Heart left ventricle (tissue), 16 donors: ENCODE results near the gene CCDC188. TPM values are rescaled to one million over a fixed set of nuclear protein-coding genes. Genes with fewer than 3 reads are reported as not detected.

ENCODE experiments used
- ATAC-seq, 4 donors: fragments of 200-7000 bp; cut with Tn5 transposase; one replicate each; pipeline ENCODE4 v1.9.1; 2020 to 2022; ENCODE audit warnings: moderate library complexity in 4 of 4, mild to moderate bottlenecking in 3 of 4, moderate number of reproducible peaks in 1 of 4
- DNase-seq, 5 donors: peaks; one replicate each; pipeline ENCODE4 v3.0.0-alpha.2; 2020
- H3K27ac ChIP-seq, 12 donors: fragments of 200-600 bp; sonication (generic) in 4 of 12; one replicate each; pipeline versions ENCODE4 v1.5.0 to v1.8.0; 2016 to 2022; ENCODE audit warnings: mild to moderate bottlenecking in 2 of 12
- H3K27me3 ChIP-seq, 9 donors: fragments of 200-600 bp; sonication (generic) in 2 of 9; one replicate each; pipeline versions ENCODE4 v1.5.1 to v1.8.0; 2016 to 2022; ENCODE audit warnings: mild to moderate bottlenecking in 3 of 9
- H3K36me3 ChIP-seq, 9 donors: fragments of 200-600 bp; sonication (generic) in 2 of 9; one replicate each; pipeline versions ENCODE4 v1.5.0 to v1.8.0; 2018 to 2022; ENCODE audit warnings: mild to moderate bottlenecking in 2 of 9
- H3K4me1 ChIP-seq, 12 donors: fragments of 200-600 bp; sonication (generic) in 4 of 12; one replicate each; pipeline versions ENCODE4 v1.5.0 to v1.8.0; 2016 to 2022; ENCODE audit warnings: mild to moderate bottlenecking in 3 of 12
- H3K4me3 ChIP-seq, 12 donors: fragments of 200-600 bp; sonication (generic) in 4 of 12; one replicate each; pipeline versions ENCODE4 v1.5.0 to v1.8.0; 2017 to 2022; ENCODE audit warnings: mild to moderate bottlenecking in 9 of 12, moderate library complexity in 4 of 12
- H3K9me3 ChIP-seq, 12 donors: fragments of 200-600 bp; sonication (generic) in 4 of 12; one replicate each; pipeline versions ENCODE4 v1.5.0 to v1.8.0; 2016 to 2022; ENCODE audit warnings: mild to moderate bottlenecking in 1 of 12
- POLR2A ChIP-seq, 2 donors: fragments of 450-650 bp; IDR thresholded peaks; one replicate each; pipeline ENCODE4 v1.6.1; 2017; ENCODE audit warnings: antibody characterized with exemption in 2 of 2, mild to moderate bottlenecking in 2 of 2, moderate library complexity in 2 of 2
- WGBS, 4 donors: extraction: QIAGEN DNeasy Blood & Tissue Kit in 2 of 4; methylation state at CpG; one replicate each; pipeline versions ENCODE4 v1.1.5 to v1.1.7; 2013 to 2018; 5-methylcytosine and 5-hydroxymethylcytosine counted together
- intact Hi-C, 10 donors: fragments of 100-400 bp; cut with DNase I; formaldehyde crosslinking; loops; one replicate each; pipeline versions ENCODE4 v1.11.1 to v1.14.2; 2022
- polyA plus RNA-seq, 2 donors: library from polyadenylated mRNA; stranded (reverse); fragments of 200-250 nt; gene quantifications; one replicate each; pipeline ENCODE4 v1.2.3, GENCODE V29; 2013
- total RNA-seq, 9 donors: library from RNA; depleted of rRNA in 2 of 9; stranded (reverse); fragments of >200 nt in 2 of 9; fragmentation: NEBNext Ultra II Directional in 3 of 9; extraction: Animal tissue kit (Norgen Biotek cat#: 25700) in 3 of 9; gene quantifications; one replicate each; pipeline versions ENCODE4 v1.1.0 to v1.2.4, GENCODE V29; 2016 to 2023
- TF ChIP-seq, protein P1 (sequence below), 12 donors: fragments of 200-600 bp; sonication (generic) in 4 of 12; IDR thresholded peaks; one replicate each; pipeline versions ENCODE4 v1.5.0 to v1.8.0; 2018 to 2022; ENCODE audit warnings: antibody characterized with exemption in 12 of 12, mild to moderate bottlenecking in 5 of 12
- donor health status: ischemic (EF 13 %, LVEDD 7.1; RV severe dilation, severe dysfunction).
- donor health status: healthy with polysubstance abuse.
- donor health status: DM: no; HTN: yes; CAD: no.
- donor health status: DM: no; HTN: no; CAD: no.
- donor health status: ischemic (EF 25% LVEDD 6.9; RV normal size, moderate dysfunction).
- donor health status: ischemic (EF 25% LVEDD 5.7; RV mildly dilated, moderate dysfunction).
- donor health status: healthy.
- donor health status: DM: yes; HTN: yes; CAD: no.
- donor health status: ischemic (EF 35%, LVEDD 5.7; RV mildly dilated, moderate dysfunction).
- donor health status: nonischemic (EF 11% LVEDD 7.7; RV severe dilation, severe dysfunction).
- donor health status: DM: yes; HTN: yes; CAD: no.
- donor health status: PGD.
- donor health status: ischemic (EF 29% LVEDD 5.4; RV normal size, mild dysfunction).
- donor health status: nonischemic (EF 23%, LVEDD 6.1; RV moderate dilation, normal function).

Gene CCDC188
- total and polyA plus RNA-seq, 11 donors, result 0.17 to 1.0 (median 0.50) TPM; not detected in 4

DNA sequence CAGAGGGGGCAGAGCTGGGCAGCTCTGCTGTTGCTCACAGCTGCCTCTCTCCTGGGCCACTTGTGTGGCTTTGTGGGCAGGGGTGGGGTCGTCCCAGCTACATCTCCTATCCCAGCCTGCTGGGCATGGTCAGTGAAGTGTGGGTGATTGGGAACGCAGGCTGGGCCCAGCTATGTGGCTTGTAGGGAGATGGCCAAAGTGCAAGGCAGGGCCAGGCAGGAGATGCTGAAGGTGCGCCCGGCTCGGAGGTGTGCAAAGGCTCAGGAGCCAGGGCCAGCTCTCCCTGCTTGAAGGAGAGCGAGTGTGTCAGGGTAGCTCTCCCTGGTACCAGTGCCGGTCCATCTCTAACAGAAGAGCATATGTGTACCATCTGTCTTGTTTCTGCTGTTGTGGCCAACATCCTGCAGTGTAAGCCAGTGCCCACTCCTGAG is 43.4 kb downstream of the CCDC188 start:
- WGBS, 4 donors, result 94 to 98% (median 94%) methylated on average over 6 to 7 of the region's 7 CpGs
- Histone ChIP-seq H3K27me3 (no peaks in the 10 kb centered on the region), H3K4me1 (peaks cover 0 to 15% (median 0%) of the 10 kb centered on the region in 12 donors), H3K36me3 (peaks cover 0 to 96% (median 93%) of the 10 kb centered on the region in 9 donors), H3K4me3 (no peak overlapping the region), H3K27ac (no peak overlapping the region), H3K9me3 (no peaks in the 10 kb centered on the region)
- no peak for ATAC-seq
- TF ChIP-seq, protein P1, sequence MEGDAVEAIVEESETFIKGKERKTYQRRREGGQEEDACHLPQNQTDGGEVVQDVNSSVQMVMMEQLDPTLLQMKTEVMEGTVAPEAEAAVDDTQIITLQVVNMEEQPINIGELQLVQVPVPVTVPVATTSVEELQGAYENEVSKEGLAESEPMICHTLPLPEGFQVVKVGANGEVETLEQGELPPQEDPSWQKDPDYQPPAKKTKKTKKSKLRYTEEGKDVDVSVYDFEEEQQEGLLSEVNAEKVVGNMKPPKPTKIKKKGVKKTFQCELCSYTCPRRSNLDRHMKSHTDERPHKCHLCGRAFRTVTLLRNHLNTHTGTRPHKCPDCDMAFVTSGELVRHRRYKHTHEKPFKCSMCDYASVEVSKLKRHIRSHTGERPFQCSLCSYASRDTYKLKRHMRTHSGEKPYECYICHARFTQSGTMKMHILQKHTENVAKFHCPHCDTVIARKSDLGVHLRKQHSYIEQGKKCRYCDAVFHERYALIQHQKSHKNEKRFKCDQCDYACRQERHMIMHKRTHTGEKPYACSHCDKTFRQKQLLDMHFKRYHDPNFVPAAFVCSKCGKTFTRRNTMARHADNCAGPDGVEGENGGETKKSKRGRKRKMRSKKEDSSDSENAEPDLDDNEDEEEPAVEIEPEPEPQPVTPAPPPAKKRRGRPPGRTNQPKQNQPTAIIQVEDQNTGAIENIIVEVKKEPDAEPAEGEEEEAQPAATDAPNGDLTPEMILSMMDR (IDR thresholded peaks at IDR 0.05), result no peak
- TF ChIP-seq POLR2A (IDR thresholded peaks at IDR 0.05), result no peak
- DNase-seq, result peak in 2 of 5 donors; percentile 6 to 44
- intact Hi-C loops, result loop anchor here in 1 of 10 donors (10.0 kb wide), 1 partner anchor 133 kb away; no protein-coding TSS in a partner anchor

DNA sequence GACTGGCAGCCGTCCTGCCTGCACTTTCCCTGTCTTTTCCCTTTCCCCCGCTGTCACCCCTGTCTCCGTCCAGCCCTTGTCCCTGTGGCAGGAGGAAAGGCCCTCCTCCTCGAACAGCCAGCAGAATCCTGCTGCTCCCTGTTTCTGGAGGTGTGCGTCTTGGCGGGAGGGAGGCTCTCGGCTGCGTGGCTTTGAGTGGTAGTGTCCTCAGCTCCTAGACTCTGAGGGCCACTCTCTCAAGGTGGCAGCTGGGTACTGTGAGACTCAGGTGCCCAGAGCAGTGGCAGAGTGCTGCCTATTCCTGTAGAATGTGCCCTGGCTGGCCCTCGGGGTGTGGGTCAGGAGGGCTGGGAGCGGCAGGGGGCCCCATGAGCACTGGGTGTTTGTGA is 44.0 kb downstream of the CCDC188 start:
- Histone ChIP-seq H3K36me3 (peaks cover 0 to 96% (median 93%) of the 10 kb centered on the region in 9 donors), H3K27me3 (no peaks in the 10 kb centered on the region), H3K27ac (no peak overlapping the region), H3K4me3 (no peak overlapping the region), H3K4me1 (peaks cover 0 to 8% (median 0%) of the 10 kb centered on the region in 12 donors), H3K9me3 (no peaks in the 10 kb centered on the region)
- intact Hi-C loops, result loop anchor here in 1 of 10 donors (10.0 kb wide), 1 partner anchor 132 kb away; no protein-coding TSS in a partner anchor
- WGBS, 4 donors, result 89 to 95% (median 92%) methylated on average over 6 to 10 of the region's 10 CpGs
- TF ChIP-seq, protein P1 (IDR thresholded peaks at IDR 0.05), result no peak
- no peak for TF ChIP-seq POLR2A (IDR thresholded peaks at IDR 0.05)
- no peak for ATAC-seq
- peak in 2 of 5 donors; percentile 13 to 37 for DNase-seq

DNA sequence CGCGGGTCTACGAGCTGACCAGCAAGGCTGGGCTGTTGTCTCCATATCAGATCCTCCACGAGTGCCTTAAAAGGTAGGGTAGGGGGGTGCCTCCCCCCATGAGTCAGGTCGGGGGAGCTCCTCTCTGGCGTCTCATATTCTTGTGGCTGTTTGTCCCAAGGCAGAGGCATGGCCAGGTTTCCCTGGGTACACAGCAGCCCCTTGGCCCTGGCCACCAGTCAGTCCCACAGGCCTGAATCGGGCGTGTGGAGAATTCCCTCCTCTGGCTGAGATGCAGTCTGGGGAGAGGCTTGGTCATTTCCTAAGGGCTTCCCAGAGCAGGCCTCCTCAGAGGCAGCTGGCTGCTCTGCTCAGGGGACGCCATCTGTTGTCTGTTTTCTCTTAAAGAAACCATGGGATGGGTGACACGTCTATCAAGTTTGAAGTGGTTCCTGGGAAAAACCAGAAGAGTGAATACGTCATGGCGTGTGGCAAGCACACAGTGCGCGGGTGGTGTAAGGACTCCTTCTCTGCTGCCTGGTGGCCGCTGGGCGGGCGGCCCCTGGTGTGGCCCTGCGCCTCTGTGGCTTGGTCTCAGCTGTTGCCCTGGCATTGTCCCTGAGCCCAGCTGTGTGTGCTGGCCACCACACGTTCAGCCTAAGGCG is 44.5 kb downstream of the CCDC188 start:
- H3K27ac ChIP-seq, result no peak overlapping the region
- intact Hi-C loops, result loop anchor here in 1 of 10 donors (10.0 kb wide), 1 partner anchor 132 kb away; no protein-coding TSS in a partner anchor

More for the DNA sequence above, 44.5 kb downstream of the CCDC188 start:
- Histone ChIP-seq H3K4me1 (peaks cover 0 to 3% (median 0%) of the 10 kb centered on the region in 12 donors), H3K27me3 (no peaks in the 10 kb centered on the region), H3K9me3 (no peaks in the 10 kb centered on the region), H3K36me3 (peaks cover 0 to 97% (median 94%) of the 10 kb centered on the region in 9 donors), H3K4me3 (no peak overlapping the region)
- 81 to 90% (median 86%) methylated on average over 10 to 20 of the region's 20 CpGs for WGBS, 4 donors
- peak in 2 of 5 donors; percentile 13 to 60 for DNase-seq
- TF ChIP-seq POLR2A (IDR thresholded peaks at IDR 0.05), result no peak
- TF ChIP-seq, protein P1 (IDR thresholded peaks at IDR 0.05), result no peak
- ATAC-seq, result no peak
